AG20443 (cell line): ENCODE results near the gene LAMTOR1.
"Not testable (repeated sequence)": the region's sequence is repeated elsewhere in the genome, so short reads cannot be mapped to it uniquely, and the experiment has no call there.

ENCODE experiments used
- DNase-seq: peaks from one replicate; pipeline ENCODE4 v3.0.0; 2012; ENCODE audit warnings: low spot score, mixed read lengths

Gene LAMTOR1

DNA sequence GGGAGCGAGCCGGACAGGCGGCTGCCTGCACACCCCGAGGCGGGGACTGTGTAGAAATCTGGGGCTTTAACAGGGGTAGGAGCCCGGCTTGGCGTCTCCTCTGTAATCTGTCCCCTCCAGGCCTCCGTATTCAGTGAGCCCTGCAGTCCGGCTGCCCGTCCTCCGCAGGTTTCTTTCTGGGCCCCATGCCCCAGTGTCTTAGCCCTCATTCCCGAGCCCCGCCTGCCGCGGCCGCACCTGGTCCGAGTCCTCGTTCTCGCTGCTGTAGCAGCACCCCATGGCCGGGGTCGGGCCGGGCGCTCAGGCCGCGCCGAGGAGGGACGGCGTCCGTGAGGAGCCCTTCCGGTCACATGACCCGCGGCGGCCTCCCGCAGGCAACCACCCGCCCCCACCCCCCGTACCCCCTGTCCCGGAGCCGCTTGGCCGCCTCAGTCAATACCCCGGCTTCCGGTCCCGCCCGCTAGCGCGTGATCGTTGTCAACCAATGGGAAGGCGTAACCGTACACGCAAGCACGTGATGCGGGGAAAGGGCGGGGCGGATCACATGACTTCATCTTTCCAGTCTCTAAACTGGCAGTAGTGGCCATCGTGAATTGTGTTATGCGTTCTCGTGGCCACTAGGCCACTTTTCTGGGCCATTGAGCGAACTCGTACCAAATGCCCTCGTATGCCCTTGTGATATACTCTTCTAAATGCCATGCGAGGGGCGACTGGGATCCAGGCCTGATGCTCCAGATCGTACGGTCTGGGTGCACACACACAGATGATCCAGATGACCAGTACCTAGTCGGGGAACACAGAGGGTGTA is at the start of gene LAMTOR1:
Gene LAMTOR1, minus strand, starts transcription at position 352 of the 808 bp plus-strand sequence. Its CDS starts 73 bp downstream, at position 279.
- peak; percentile 96 for DNase-seq

- DNase-seq, result no peak
Observed at GRCh38 chr11:72150882-72151281, 47.8 kb upstream of the LAMTOR1 start.

GRCh38 chr11:72146625-72147024 is 43.5 kb upstream of the LAMTOR1 start:
- DNase-seq, result no peak

- DNase-seq, result peak; percentile 47
Observed at GRCh38 chr11:72144807-72145565, 41.9 kb upstream of the LAMTOR1 start.

GRCh38 chr11:72142543-72142942 is 39.4 kb upstream of the LAMTOR1 start:
- DNase-seq, result not testable (repeated sequence)

- DNase-seq, result not testable (repeated sequence)
Observed at GRCh38 chr11:72142086-72142485, 39.0 kb upstream of the LAMTOR1 start.

GRCh38 chr11:72141066-72141465 is 38.0 kb upstream of the LAMTOR1 start:
- peak; percentile 88 for DNase-seq

DNA sequence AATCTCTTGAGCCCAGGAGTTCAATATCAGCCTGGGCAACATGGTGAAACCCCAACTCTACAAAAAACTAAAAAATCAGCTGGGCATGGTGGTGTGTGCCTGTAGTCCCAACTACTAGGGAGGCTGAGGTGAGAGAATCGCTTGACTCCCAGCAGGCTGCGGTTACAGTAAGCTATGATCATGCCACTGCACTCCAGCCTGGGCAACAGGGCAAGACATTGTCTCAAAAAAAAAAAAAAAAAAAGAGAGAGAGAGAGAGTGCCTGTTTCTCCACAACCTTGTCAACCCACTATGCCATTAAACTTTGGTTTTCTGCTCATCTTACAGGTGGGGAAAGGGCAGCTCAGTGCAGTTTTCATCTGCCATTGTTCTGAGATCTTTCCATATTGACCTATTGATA is 37.6 kb upstream of the LAMTOR1 start:
- no peak for DNase-seq

- DNase-seq, result no peak
Observed at GRCh38 chr11:72139500-72139899, 36.4 kb upstream of the LAMTOR1 start.

DNA sequence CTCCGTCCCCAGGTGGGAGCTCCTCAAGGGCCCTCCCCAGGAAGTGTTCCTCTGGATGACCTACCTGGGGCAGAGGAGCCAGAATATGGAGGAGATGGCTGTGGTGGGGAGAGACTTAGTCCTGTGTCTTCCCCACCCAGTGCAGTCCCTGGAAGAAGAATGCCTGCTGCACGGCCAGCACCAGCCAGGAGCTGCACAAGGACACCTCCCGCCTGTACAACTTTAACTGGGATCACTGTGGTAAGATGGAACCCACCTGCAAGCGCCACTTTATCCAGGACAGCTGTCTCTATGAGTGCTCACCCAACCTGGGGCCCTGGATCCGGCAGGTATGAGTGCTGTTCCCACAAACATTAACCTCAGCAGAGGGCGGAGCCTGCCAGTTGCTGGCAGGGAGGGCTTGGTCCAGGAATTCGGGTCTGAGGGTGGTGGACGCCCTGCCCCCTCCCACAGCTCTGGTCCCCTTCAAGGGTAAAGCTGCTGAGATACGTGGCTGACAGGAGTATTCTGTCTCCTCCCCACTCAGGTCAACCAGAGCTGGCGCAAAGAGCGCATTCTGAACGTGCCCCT is 35.8 kb upstream of the LAMTOR1 start:
- no peak for DNase-seq

DNA sequence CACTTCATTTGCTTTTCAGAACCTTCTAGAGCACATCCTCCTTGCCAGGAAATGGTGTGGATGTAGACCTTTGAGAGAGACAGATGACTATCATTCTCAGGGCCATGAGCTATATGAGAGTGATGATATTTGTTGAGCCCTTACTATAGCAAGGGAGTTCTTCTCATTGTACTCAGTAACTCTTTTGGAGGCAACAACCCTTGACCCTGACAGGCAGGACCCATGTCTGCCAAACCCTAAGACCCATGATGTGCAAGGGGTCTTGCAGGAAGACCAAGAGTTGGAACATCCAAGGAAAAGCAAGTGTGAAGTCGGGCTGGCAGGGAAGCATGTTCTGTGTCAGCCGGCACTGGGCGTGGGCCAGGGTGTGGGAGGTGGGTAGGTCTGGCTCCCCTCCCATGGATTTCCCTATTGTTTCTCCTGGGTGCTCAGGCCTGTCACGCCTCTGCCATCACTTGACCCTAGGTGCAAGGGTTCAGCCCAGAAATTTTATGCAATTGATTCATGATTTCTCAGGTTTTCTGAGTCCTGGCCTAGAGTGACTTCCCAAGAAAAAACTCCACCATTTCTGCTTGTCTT is 33.7 kb upstream of the LAMTOR1 start:
- no peak for DNase-seq

DNA sequence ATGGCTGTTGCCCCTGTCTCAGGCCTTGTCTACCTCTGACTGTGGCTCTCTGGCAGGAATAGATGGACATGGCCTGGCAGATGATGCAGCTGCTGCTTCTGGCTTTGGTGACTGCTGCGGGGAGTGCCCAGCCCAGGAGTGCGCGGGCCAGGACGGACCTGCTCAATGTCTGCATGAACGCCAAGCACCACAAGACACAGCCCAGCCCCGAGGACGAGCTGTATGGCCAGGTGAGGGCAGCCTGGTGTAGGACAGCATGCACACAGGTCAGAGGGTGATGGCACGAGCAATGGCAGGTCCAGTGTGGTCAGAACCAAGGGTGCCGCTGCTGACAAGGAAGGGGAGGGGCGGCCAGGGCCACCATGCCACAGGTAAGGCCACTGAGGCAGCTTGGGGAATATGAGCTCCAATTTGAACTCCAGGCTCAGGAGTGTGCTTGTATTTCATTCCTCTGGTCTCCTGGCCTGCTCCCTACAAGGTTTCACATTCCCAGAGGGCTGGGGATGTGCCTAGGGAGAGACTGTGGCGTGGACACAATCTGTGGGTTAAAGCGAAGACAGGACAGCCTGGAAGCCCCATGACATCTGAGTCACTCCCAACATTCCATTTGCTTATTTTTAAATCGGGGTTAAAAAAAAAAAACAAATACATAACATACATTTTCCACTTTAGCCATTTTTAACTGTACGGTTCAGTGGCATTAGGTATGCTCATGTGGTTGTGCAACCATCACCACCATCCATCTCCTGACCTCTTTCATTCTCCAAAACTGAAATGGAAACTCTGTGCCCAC is 33.0 kb upstream of the LAMTOR1 start:
- DNase-seq, result no peak

DNA sequence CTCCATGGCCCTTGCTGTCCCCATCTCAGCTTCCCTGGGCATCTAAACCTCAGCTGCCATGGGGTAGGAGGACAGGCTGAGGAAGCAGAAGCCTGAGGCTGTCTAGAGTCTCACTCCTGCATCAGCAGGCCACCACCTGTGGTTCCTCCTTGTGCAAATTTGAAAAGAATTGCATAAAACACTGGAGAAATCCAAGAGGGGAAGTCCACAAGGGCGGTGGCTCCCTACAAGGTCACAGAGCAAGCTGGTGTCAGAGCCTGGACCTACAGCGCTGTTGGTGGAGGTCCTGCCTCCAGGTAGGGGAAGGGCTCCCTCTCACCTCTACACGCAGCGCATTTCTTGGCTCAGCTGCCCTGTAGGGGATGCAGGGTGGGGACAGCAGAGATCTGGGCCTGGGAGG is 32.4 kb upstream of the LAMTOR1 start, which contains the start of gene FOLR3:
Gene FOLR3, plus strand, starts transcription at position 253 of the 400 bp plus-strand sequence. CDS start 228 bp downstream, outside the sequence.
- DNase-seq, result not testable (repeated sequence)

GRCh38 chr11:72132646-72133045 is 29.5 kb upstream of the LAMTOR1 start:
- DNase-seq, result no peak

- DNase-seq, result no peak
Observed at GRCh38 chr11:72129381-72129780, 26.3 kb upstream of the LAMTOR1 start.

DNA sequence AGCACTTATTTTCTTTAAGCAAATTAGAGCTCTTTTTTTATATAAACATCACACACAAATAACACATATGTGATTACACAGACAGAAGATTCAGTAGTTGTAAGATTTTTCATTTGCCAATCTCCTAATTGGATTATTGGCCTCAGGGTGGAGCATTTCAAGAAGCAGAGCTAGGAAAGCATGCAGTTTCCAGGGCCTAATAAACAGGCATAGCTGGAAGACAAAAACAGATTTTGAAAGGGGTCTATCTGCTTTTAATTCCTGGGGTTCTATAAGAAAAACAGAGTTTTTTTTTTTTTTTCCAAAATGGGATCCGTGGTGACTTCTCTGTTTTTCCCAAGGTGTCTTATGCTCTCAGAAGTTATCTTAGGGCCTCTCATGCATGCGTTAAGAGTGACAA is 24.8 kb upstream of the LAMTOR1 start:
- DNase-seq, result no peak

DNA sequence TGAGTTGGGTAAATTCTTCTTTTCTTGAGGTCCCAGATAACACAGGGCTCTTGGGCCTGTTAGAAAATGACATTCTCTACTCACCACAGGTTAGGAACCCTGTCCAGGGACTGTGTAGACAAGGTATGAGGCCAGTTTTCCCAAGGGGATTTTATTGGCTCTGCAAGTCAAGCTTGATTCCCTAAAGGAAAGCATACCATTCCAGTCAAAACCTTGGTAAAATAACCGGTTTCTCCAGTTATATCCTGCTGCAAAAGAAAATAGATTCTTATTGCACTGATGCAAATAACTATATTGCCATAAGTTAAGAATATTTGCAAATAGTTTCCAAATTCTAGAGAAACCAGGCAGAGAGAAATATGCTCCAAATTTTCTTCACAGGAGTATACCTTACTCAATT is 22.9 kb upstream of the LAMTOR1 start:
- no peak for DNase-seq

DNA sequence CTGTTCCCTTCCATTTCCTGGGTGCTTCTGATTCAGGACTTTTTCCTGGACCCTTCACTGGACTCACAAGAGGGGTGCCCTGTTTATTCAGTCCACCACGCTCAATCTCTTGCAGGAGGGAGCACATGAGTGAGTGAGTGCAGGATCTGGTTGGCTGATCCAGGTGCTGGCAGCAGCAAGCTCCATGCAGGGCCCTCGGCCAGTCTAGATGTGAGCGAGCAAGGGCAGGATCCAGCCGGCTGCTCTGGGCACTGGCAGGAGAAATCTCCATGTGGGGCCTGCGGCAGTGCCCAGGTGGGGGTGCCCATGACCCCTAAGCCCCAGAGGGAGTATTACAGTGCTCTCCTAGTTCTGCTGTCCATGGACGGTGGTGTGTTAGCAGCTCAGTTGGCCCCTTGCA is 20.9 kb upstream of the LAMTOR1 start:
- no peak for DNase-seq

DNA sequence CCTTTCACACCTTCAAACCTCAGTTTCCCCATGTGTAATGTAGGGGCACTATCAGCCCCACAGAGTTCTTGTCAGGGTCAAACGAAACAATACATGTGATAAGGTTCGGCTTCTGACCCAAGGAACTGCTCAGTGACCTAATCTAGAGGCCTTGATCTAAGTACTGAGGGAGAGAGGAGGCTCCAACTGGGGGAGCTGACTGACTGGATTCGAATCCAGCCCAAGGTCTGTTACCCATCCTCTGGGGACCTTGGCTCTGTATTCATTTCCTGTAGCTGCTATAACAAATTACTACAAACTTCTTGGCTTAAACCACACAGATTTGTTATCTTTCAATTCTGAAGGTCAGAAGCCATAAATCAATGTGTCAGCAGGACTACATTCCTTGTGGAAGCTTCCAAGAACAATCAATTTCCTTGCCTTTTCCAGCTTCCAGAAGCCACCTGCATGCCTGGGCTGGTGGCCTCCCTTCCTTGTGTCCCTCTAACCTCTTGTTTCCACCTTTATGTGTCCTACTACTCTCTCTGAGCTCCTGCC is 20.1 kb upstream of the LAMTOR1 start:
- DNase-seq, result no peak

- DNase-seq, result no peak
Observed at GRCh38 chr11:72122607-72123006, 19.5 kb upstream of the LAMTOR1 start.

DNA sequence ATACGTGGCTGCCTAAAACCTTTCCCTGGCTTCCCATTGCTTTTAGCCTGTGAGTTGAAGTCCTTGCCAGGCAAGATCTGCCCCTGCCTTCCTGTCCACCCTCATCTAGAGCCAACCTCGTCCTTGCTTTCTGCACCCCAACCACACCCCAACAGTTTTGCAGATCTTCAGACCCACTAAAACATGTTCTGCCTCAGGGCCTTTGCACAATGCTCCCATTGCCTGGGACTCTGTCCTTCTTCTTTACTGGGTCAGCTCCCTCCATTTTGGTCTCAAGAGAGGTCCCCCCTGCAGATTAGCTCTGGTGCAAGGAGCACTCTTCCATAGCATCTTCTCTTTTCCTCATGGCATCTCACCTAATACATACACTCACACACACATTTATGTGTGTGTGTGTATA is 17.8 kb upstream of the LAMTOR1 start:
- no peak for DNase-seq
